Germinal center (tissue), 1 donor: ENCODE data around the gene NFYC.

Experiments used
- DNase-seq: peaks from one replicate; pipeline ENCODE4 v3.0.0; 2012; ENCODE audit warnings: mixed read lengths, low spot score

The NFYC gene

GRCh38 chr1:40739455-40740008 is 48.0 kb downstream of the NFYC start:
- no peak for DNase-seq

GRCh38 chr1:40740039-40740996 is 48.8 kb downstream of the NFYC start:
- DNase-seq, result no peak

GRCh38 chr1:40740997-40741736 is 49.7 kb downstream of the NFYC start:
- no peak for DNase-seq

DNA sequence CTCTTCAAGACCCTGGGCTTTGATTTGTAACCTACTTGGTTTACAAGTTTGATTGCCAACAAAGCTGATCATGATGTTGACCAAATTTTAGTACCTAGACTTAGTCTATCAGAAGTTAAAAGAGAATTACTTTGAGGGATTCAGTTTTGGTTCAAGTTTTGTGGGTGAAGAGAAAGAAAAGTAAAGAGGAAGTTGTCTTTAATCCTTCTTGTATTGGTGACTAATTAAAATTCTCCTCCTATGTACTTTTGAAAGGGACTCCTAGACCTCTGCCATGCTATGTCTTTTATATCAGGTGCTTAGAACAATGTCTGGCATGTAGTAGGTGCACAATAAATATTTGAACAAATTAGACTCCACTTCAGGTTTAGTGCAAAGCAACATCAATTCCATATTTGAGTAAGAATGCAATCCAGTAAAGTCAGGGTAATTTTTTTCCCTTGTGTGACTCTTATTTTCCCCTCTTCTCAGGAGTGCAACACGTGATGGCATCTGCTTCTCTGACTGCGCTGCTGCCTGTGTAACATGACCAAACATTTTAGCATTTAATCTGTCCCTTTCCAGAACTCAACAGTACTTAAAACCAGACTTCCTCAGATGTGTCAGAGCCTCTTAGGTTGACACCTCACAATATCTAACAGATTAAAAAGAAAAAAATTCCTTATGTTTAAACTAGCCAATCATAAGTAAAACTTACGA is 51.0 kb downstream of the NFYC start:
- no peak for DNase-seq

GRCh38 chr1:40743452-40743851 is 51.9 kb downstream of the NFYC start:
- DNase-seq, result no peak

GRCh38 chr1:40743860-40744259 is 52.4 kb downstream of the NFYC start:
- DNase-seq, result no peak

DNA sequence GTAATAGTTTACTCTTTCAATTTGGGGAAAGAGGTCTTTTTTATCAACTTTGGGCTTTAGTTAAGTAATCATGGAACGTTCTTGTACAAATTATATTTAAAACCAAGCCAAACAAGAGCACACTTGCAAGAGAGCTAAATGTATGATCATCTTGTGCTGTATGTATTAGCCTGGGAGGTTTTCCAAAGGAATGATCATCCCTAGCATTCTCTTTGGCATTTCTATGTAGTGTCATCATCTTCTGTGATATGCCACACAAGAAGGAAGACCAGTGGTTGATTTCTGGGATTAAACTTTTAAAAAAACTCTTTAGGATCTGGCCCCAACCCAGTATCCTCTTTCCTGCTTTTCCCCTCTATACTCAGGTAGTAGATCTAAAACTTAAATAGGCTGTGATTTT is 53.7 kb downstream of the NFYC start:
- no peak for DNase-seq

DNA sequence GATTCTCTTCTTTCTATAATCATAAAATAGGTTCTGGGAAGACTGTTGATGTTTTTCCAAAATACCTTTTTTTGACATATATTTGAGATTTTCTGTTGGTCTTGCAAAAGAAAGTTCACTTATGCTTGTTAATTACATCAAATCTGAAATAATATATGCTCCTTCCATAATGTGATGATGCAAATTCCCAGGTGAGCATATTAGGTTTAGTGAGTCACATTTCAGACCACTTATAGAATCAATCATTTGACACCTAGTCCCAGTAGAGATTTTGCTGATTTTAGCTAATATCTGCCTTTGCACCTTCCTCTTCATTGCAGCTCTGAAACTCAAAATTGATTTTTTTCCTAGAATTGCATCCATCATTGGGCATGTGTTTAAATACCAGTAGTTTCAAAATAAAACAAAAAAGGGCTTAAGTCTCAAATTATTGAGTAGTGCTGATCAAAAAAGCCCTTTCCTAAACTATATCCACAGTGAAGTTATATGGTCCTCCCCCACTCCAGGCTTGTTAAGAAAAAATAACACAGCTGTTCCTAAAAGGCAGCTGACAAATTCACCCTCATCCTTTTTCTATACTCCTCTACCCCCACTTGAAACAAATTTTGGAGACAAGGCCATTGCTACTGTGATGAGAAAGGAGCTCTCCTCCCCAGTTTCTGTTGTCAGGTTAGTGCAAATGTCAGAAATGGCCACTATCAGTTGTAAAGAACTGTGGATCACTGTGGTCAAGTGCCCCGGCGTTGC is 55.0 kb downstream of the NFYC start:
- no peak for DNase-seq

- no peak for DNase-seq
Observed at GRCh38 chr1:40748841-40749718, 57.6 kb downstream of the NFYC start.

- DNase-seq, result no peak
Observed at GRCh38 chr1:40749817-40750216, 58.3 kb downstream of the NFYC start.

- DNase-seq, result no peak
Observed at GRCh38 chr1:40750451-40750908, 59.0 kb downstream of the NFYC start.

DNA sequence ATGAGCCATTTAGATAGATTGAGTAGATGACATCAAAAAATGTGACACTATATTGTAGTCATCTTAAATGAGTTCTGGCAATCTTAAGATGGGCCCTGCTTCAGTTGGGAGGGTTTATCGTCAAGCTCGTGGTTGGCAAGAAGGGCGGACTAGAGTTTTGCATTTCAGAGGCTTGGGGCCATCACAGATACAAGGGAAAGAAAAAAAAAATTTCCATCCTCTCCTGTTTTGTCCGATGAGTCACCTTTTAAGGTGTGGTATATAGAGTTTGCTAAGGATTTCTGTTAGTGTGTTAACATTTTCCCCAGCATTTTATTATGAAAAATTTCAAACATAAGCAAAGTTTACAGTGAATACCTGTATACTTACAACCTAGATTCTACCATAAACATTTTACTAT is 60.3 kb downstream of the NFYC start:
- DNase-seq, result no peak

DNA sequence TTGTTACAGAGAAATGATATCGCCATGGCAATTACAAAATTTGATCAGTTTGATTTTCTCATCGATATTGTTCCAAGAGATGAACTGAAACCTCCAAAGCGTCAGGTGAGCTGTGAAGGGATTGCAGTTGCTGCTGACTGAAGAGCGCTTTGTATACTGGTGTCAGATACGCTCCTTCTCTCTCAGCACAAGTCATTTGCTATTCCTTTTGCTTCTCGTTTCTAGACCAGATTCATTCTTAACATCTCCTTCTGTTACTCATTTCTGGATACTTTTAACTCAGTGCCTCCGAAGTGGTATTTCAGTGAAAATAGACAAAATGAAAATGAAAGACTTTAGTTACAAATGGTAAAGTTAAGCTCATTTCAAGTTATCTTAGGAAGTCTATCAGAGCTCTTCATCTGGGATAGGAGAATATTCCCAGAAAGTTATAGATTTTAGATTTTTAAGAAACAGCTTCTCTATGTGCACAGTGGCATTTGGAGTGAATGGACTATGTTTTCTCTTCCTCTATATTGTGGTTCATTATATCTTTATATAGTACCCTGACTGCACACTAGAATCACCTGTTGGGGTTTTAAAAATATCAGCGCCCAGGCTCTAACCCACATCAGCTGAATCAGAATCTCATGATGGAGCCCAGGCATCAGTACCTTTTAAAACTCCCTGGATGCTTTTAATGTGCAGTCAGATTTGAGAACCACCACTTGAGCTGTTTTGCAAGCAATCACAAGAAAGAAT is 61.8 kb downstream of the NFYC start:
- DNase-seq, result no peak

- no peak for DNase-seq
Observed at GRCh38 chr1:40754201-40754600, 62.7 kb downstream of the NFYC start.

DNA sequence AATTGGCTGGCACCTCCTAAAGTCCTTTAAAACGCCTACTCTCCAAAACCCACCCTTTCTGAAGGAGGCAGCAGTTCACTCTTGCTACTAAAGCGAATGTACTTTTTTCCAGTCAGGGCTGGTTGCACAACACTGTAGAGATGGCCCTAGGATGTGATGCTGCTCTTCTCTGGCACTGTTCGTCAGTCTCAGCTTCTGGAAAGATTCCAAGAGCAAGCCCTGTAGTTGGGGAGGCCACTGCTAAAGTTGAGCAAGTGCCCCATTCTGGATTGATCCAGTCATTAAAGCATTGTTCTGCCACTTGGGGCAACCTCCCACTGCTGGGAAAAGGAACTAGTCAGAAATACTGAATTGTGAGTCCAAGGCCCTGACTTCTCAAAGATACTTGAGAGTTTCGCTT is 63.6 kb downstream of the NFYC start:
- DNase-seq, result no peak

- DNase-seq, result no peak
Observed at GRCh38 chr1:40756523-40756922, 65.0 kb downstream of the NFYC start.

DNA sequence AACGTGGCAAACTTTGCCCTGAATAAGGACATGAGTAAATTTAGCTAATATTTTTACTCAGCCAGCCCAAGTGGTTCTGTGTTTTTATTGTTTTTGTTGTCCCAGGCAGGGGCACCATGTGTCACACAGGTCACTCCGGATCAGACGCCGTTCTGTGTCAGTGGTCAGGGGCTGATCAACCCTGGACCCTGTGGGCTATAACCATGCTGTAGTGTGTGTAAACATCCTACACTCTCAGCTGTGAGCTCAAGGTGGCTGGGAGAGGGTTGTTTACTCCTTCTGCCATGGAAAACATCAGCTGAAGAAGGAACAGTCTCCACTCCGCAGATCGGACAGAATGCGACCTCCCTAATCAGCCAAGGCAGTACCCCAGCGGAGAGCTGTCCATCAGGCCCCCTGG is 65.6 kb downstream of the NFYC start:
- no peak for DNase-seq

DNA sequence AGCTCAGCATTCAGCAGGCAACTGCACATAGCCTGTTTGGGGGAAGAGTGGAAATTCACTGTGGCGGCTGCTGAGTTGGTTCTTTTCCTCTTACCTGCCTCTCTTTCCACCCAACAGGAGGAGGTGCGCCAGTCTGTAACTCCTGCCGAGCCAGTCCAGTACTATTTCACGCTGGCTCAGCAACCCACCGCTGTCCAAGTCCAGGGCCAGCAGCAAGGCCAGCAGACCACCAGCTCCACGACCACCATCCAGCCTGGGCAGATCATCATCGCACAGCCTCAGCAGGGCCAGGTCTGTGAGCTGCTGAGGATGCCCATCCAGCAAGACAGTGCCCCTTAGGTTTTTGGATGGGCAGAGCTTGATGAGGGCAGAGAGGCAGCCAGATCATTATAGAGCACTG is 66.5 kb downstream of the NFYC start:
- no peak for DNase-seq

DNA sequence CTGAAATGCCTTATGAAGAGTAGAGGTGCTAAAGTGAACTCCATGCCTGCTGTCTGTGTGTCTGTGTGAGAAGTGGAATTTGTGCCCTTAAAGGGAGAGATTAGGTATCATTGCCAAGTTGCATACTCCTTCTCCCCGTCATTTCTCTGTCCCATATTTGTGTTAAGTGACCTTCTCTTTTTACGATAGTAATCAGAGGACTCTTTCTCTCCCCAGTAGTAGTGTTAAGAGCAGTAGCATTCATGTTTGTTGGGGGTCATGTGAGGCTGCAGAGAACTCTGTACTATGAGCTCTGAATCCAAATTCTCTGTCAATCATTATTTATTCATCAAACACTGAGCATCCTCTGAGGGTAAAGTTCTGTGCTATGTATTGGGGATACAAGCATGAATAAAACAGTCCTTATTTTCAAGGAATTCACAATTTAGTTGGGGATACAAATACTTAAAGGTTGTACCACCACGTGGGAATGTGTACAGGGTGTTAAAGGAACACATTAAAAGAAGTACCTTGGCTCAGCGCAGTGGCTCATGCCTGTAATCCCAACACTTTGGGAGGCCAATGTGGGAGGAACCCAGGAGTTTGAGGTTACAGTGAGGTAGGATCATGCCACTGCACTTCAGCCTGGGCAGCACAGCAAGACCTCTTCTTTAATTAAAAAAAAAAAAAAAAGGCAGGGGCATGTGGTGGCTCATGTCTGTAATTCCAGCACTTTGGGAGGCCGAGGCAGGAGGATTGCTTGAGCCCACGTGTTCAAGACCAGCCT is 67.3 kb downstream of the NFYC start:
- no peak for DNase-seq
